IPS DF 19.7 (cell line): ENCODE measurements around the gene PCDHB3.
"Not testable (repeated sequence)": the region's sequence is repeated elsewhere in the genome, so short reads cannot be mapped to it uniquely, and the experiment has no call there.

Experiments used
- DNase-seq: peaks from one replicate; pipeline ENCODE4 v3.0.0-alpha.2; 2013; ENCODE audit warnings: low read depth, low spot score

The PCDHB3 gene

DNA sequence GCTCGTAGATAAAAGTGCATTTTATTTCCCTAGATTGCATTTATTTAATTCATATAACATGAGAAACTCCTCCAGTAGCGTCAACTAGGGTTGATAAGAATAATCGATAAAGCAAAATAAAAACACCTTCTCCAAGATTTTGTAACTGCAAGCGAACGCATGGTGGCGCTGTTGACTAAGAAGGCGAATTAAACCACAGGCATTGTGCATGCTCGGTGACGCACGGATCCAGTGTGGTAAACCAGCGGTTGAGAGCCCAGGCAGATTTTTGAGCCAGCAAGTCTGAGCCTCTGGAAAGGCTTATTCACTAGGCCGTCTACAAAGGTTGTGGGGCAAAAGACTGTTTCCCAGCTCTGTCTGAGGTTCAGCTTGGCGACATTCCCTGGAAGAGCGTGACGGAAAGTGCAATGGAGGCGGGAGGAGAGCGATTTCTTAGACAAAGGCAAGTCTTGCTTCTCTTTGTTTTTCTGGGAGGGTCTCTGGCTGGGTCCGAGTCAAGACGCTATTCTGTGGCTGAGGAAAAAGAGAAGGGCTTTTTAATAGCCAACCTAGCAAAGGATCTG lies at the start of gene PCDHB3:
Gene PCDHB3, plus strand, starts transcription at position 231 of the 563 bp plus-strand sequence. Its CDS starts 177 bp downstream, at position 408.
- peak; percentile 42 for DNase-seq

DNA sequence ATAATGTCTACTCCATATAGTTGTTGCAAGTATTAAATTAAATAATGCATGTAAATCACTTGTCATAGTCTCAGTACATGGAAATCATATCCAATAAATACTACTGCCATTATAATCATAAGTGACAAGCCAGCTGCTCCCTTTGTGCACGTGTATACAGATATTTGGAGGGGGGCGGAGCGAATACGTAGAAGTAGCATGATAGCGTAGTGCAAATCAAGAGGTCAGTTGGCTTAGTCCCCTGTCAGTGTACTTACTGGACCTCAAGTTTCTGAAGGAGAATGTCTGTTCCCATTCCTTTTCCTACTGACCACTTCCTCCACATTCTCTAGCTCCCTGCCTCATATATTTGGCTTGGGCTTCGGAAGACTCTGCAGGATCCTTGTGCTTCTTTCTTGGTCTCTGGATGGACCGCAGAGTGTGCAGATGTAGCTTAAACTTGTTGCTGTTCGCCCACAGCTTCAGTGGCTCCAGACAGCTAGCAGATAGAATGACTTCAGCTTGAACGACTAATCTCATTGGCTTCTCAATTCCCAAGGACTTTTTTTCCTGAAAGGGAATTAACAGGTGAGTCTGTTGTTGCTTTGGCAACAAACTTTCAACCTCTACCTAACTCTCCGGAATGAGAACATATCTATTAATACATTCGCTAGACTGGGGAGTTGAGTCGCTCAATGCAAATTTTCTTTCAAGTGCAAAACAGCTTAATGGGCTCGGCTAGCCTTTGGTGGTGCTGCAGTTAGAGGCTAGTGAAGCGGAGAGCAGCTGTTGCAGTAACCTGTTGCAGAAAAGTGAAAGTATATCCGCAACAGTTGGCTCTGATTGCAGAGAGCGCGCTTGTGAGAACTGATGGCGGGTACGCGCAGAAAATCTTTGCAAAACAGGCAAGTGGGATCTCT lies 49.4 kb upstream of the PCDHB3 start, which contains the start of gene PCDHB1:
Gene PCDHB1, plus strand, starts transcription at position 753 of the 899 bp plus-strand sequence. Its CDS starts 97 bp downstream, at position 850.
- no peak for DNase-seq

DNA sequence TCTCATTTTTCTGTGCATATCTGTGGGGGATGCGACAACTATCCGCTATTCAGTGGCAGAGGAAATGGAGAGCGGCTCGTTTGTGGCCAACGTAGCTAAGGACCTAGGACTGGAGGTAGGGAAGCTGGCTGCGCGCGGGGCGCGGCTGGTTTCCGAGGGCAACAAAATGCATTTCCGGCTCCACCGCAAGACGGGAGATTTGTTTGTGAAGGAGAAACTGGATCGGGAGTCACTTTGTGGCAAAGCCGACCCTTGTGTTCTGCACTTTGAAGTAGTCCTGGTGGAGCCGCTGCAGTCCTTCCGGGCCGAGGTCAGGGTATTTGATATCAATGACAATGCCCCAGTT lies 48.8 kb upstream of the PCDHB3 start:
- DNase-seq, result no peak

DNA sequence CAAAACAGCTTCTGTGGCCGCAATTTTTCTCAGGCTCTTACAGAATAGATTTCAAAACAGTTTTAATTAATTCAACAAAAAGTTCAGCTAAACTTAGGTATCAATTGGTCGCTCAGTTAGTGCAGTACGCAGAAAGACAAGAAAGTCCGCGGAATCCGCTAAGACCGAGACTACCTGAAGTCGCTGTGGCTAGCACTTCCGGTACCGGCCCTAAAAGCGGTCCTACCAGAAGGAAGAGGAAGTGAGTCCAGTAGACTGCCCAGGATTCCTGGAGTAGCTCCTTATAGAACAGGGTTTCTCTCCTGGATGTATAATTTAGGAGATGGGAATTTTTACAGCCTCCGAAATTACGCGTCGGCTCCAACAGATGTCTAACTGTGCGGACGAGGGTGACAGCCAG lies 22.4 kb upstream of the PCDHB3 start:
- no peak for DNase-seq

DNA sequence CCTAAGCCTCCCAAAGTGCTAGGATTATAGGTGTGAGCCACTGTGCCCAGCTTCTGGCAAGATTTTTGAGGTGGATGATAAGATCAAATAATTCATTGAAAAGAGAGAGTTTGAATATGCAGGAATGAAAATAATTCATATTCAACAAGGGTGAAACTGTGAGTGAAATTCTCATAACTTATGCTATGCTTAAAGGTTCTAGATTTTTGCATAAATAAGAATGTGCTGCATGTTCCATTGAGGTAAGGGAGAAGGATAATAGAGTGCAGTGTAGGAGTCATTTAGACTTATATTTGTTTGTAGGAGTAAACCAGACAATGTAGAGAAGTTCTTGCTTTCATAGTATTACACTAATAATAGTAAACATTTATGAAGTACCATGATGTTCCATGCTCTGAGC lies 18.0 kb upstream of the PCDHB3 start:
- DNase-seq, result no peak

DNA sequence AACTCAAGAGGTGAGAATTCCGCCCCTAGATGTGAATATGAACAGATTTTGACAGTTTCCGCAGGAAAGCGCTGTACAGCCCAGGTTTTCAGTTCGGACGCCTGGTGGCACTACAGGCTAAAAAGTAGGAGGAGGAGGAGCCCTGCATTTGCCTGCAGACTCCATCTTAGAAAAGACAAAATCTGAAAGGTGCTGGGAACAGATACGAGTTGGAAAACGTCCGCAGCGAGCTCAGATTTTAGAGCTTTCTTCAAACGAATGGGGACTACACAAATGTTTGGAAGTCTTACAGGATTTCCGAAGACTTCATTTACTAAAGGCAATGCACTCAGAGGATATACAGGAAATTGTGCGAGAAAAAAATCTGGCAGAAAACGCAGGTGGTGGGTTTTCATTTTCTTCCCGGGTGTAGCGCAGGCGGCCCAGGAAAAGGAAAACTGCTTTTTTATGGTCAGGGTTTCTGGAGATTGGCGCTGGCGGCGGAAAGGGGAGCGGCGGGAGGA lies 15.7 kb upstream of the PCDHB3 start:
- peak; percentile 47 for DNase-seq

DNA sequence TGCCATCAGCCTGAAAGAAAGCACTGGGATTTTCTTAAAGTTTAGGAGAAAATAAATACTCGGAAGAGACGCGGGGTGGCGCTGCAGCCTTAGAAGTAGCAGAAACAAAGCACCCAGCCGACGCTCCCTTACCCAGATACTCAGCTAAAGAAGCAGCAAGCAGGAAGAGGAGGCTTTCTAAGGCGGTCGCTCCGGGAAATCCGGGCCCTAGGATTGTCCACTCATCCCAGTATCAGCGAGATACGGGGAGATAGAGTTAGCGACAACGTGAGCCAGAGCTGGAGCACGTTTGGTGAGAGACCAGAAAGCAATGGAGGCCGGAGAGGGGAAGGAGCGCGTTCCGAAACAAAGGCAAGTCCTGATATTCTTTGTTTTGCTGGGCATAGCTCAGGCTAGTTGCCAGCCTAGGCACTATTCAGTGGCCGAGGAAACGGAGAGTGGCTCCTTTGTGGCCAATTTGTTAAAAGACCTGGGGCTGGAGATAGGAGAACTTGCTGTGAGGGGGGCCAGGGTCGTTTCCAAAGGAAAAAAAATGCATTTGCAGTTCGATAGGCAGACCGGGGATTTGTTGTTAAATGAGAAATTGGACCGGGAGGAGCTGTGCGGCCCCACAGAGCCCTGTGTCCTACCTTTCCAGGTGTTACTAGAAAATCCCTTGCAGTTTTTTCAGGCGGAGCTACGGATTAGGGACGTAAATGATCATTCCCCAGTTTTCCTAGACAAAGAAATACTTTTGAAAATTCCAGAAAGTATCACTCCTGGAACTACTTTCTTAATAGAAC lies 5.6 kb upstream of the PCDHB3 start, which contains the start of gene PCDHB2:
Gene PCDHB2, plus strand, starts transcription at position 135 of the 782 bp plus-strand sequence. Its CDS starts 176 bp downstream, at position 311.
- peak; percentile 82 for DNase-seq

DNA sequence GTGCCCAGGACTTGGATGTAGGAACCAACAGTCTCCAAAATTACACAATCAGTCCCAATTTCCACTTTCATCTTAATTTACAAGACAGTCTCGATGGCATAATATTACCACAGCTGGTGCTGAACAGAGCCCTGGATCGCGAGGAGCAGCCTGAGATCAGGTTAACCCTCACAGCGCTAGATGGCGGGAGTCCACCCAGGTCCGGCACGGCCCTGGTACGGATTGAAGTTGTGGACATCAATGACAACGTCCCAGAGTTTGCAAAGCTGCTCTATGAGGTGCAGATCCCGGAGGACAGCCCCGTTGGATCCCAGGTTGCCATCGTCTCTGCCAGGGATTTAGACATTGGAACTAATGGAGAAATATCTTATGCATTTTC lies 5.0 kb upstream of the PCDHB3 start:
- no peak for DNase-seq

DNA sequence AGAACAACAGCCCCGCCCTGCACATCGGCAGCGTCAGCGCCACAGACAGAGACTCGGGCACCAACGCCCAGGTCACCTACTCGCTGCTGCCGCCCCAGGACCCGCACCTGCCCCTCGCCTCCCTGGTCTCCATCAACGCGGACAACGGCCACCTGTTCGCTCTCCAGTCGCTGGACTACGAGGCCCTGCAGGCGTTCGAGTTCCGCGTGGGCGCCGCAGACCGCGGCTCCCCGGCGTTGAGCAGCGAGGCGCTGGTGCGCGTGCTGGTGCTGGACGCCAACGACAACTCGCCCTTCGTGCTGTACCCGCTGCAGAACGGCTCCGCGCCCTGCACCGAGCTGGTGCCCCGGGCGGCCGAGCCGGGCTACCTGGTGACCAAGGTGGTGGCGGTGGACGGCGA lies 4.1 kb upstream of the PCDHB3 start:
- not testable (repeated sequence) for DNase-seq

DNA sequence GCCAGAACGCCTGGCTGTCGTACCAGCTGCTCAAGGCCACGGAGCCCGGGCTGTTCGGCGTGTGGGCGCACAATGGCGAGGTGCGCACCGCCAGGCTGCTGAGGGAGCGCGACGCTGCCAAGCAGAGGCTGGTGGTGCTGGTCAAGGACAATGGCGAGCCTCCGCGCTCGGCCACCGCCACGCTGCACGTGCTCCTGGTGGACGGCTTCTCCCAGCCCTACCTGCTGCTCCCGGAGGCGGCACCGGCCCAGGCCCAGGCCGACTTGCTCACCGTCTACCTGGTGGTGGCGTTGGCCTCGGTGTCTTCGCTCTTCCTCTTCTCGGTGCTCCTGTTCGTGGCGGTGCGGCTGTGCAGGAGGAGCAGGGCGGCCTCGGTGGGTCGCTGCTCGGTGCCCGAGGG lies 3.7 kb upstream of the PCDHB3 start:
- DNase-seq, result not testable (repeated sequence)

DNA sequence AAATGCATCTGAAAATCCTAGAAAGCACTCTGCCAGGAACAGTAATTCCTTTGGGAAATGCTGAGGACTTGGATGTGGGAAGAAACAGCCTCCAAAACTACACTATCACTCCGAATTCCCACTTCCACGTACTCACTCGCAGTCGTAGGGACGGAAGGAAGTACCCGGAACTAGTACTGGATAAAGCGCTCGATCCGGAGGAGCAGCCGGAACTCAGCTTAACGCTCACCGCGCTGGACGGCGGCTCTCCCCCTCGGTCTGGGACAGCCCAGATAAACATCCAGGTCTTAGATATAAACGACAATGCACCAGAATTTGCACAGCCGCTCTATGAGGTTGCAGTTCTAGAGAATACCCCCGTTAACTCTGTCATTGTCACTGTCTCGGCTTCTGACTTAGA lies 786 bp downstream of the PCDHB3 start:
- no peak for DNase-seq

DNA sequence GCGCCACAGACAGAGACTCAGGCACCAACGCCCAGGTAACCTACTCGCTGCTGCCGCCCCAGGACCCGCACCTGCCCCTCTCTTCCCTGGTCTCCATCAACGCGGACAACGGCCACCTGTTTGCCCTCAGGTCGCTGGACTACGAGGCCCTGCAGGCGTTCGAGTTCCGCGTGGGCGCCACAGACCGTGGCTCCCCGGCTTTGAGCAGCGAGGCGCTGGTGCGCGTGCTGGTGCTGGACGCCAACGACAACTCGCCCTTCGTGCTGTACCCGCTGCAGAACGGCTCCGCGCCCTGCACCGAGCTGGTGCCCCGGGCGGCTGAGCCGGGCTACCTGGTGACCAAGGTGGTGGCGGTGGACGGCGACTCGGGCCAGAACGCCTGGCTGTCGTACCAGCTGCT lies 1.8 kb downstream of the PCDHB3 start:
- DNase-seq, result not testable (repeated sequence)

DNA sequence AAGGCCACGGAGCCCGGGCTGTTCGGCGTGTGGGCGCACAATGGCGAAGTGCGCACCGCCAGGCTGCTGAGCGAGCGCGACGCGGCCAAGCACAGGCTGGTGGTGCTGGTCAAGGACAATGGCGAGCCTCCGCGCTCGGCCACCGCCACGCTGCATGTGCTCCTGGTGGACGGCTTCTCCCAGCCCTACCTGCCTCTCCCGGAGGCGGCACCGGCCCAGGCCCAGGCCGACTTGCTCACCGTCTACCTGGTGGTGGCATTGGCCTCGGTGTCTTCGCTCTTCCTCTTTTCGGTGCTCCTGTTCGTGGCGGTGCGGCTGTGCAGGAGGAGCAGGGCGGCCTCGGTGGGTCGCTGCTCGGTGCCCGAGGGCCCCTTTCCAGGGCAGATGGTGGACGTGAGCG lies 2.2 kb downstream of the PCDHB3 start:
- DNase-seq, result not testable (repeated sequence)

DNA sequence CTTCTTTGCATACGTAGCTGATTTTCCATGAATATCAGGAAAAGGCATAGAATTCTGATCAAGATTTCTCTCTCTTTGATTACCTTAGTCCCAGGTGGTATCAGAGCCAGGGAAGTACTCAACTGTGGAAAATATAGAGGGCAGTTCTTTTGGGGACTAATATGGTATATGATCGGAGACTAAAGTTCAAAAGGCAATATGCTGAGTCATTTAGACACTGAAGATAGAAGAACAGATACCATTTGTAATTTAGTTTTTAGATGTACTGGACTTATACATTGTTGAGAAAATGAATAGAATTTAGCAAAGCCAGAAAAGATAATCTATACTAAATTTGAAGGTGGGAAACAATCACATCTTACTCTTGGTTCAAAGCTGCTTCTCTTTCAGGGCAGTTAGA lies 5.1 kb downstream of the PCDHB3 start:
- DNase-seq, result no peak

DNA sequence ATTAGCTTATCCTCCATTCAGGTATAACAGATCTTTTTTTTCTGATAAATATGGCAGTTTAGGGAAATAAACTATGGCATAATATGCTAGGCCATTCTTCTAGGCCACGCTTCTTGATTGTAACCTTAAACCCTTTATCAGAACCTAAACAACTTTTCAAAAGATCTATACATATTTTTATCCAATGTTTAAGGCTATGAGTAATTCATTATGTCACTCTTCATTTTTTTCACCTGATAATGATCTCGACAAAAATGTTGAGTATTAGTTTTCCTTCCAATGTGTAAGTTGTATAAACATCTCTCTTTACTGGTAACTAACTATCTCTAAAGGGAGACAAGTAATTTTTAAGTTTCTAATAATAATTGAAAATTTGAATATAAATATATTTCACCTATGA lies 19.0 kb downstream of the PCDHB3 start:
- DNase-seq, result no peak

DNA sequence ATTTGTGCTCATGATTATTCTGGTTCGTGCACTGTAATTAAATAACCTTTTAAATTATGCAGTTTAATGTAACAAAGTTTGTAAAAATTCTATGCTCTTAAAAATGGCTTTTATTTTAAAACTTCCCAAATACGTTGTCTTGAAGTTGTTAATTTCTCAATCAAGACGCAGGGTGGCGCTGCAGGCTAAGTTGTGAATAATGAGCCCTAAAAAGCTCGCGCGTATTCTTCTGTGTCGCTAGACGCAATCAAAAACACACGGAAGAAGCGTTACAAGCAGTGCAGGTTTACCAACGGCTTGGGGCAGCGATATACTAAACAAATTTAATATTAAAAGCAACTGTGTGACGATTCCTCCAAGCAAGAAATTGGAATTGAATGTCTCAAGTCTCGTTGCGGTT lies 21.3 kb downstream of the PCDHB3 start, which contains the start of gene PCDHB4:
Gene PCDHB4, plus strand, starts transcription at position 256 of the 400 bp plus-strand sequence. CDS start 181 bp downstream, outside the sequence.
- no peak for DNase-seq

DNA sequence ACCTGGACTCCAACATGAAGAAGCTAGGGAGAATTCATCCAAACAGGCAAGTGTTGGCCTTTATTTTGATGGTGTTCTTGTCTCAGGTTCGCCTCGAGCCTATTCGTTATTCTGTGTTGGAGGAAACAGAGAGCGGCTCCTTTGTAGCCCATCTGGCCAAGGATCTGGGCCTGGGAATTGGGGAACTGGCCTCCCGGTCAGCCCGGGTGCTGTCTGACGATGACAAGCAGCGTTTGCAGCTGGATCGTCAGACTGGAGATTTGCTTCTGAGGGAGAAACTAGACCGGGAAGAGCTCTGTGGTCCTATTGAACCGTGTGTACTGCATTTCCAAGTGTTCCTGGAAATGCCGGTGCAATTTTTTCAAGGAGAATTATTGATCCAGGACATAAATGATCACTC lies 21.7 kb downstream of the PCDHB3 start:
- no peak for DNase-seq

DNA sequence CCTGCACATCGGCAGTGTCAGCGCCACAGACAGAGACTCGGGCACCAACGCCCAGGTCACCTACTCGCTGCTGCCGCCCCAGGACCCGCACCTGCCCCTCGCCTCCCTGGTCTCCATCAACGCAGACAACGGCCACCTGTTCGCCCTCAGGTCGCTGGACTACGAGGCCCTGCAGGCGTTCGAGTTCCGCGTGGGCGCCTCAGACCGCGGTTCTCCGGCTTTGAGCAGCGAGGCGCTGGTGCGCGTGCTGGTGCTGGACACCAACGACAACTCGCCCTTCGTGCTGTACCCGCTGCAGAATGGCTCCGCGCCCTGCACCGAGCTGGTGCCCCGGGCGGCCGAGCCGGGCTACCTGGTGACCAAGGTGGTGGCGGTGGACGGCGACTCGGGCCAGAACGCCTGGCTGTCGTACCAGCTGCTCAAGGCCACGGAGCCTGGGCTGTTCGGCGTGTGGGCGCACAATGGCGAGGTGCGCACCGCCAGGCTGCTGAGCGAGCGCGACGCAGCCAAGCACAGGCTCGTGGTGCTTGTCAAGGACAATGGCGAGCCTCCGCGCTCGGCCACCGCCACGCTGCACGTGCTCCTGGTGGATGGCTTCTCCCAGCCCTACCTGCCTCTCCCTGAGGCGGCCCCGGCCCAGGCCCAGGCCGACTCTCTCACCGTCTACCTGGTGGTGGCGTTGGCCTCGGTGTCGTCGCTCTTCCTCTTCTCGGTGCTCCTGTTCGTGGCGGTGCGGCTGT lies 23.3 kb downstream of the PCDHB3 start:
- not testable (repeated sequence) for DNase-seq

DNA sequence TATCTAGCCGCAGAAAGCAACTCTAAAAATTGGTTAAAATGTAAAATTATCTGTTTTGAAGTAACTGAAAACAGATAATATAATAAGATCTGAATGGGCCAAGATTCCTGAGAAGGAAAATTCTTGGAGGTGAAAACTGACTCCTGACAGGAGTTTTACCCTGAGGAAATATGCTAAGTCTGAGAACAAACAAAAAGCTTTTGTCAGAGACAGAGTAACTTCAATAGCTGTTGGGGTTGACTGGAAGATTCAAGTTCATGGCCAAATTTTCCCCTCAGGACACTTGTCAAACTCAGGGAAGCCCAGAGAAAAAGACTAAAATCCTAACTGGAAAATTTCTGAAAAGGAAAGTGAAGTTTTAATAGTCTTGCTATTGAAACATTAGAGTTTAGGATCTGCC lies 27.0 kb downstream of the PCDHB3 start:
- DNase-seq, result no peak

DNA sequence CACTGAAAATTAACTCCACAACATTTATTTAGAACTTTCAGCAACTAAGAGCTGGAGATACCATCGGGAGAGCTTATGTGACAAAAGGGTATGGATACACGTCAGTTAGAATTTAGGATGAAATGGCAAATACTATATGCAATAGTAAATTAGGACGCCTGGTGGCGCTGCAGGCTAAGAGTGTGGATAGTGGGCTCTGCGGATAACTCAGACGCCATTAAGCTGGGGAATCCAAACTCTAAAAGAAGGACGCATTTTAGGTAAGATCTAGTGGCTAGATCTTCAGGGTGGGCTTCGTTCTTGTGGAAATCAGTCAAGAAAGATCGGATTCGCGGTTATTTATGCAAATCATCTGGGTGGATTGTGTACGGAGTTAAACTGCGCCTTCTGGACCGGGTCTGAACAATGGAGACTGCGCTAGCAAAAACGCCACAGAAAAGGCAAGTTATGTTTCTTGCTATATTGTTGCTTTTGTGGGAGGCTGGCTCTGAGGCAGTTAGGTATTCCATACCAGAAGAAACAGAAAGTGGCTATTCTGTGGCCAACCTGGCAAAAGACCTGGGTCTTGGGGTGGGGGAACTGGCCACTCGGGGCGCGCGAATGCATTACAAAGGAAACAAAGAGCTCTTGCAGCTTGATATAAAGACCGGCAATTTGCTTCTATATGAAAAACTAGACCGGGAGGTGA lies 34.9 kb downstream of the PCDHB3 start, which contains the start of gene PCDHB5:
Gene PCDHB5, plus strand, starts transcription at position 177 of the 688 bp plus-strand sequence. Its CDS starts 229 bp downstream, at position 406.
- DNase-seq, result no peak
